ENCODE data around the gene GATD1. TPM values are rescaled to one million over a fixed set of nuclear protein-coding genes. Genes with fewer than 3 reads are reported as not detected.
A peak's percentile ranks its signal among the peaks of the same experiment; 100 is the strongest.

The GATD1 gene
- total and polyA plus RNA-seq, 10 of the 15 experiments (the other 5 are each of a cell fraction or from before 2014, with no cell fraction given) = 1.2 to 92.6 (median 22.3) TPM

DNA sequence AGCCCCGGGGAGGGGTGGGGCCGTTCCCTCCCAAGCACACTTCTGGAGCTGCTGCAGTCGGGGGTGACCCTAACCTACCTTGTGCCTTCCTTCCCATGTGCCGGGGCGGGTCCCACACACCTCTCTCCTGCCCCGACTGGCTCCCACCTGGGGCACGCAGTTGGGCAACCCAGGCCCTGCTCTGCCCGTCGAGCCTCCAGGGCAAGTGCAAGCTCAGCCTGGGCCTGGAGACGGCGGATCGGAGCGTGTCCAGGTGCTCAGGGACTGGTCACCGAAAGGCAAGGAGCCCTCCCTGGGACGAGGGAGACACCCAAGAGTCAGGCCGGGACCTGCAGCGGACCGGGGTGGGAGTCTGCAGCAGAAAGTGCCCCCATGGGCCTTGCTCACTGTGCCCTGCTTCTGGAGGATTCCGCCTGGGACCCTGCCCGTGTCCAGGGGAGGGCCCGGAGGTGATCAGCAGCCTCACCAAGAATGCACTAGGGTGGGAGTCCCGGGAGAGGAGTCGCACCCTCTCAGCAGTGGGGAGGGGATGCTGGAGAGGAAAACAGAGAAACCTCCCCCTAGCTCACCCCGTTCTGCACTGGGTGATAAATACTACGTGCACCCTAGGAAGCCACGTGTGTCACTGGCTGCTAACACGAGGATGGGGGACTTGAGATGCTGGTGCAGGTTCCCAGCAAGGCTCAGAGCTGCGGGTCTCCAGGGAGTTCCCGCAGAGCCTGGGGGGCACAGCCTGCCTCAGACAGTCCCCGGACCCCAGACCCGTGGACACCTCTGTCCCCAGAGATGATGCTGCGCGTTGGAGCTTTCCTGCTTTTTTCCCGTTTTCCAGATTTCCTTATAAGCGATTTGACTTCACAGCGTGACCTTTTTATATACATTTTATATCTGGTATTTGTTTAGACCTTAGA is 5.2 kb upstream of the GATD1 start:
- 78% methylated on average over 36 of the region's 36 CpGs for WGBS (ENCODE audit: insufficient coverage, insufficient replicate concordance, low lambda C conversion rate, missing lambda C conversion rate)
- TF ChIP-seq MTA3 (IDR thresholded peaks at IDR 0.05; ENCODE audit: borderline replicate concordance, low read length) = no peak
- TF ChIP-seq POLR2A (IDR thresholded peaks at IDR 0.05; ENCODE audit: low read depth, low read length) = peak; percentile 26; the same call in 1 of the 2 replicates
- Histone ChIP-seq H4K20me1 (ENCODE audit: control insufficient read depth, insufficient read depth) (no peaks in the 10 kb centered on the region), H3K79me2 (ENCODE audit: control insufficient read depth, insufficient read depth, low read length) (peaks cover 9% of the 10 kb centered on the region), H2AFZ (ENCODE audit: control insufficient read depth, low read depth, low read length) (no peak overlapping the region), H3K9me3 (replicated peaks; ENCODE audit: control insufficient read depth, insufficient read depth, low read length) (no peaks in the 10 kb centered on the region), H3K4me1 (ENCODE audit: control insufficient read depth, insufficient read depth, low read length) (peaks cover 6% of the 10 kb centered on the region), H3K4me3 (no peak overlapping the region), H3K27me3 (replicated peaks in 1 of 2; ENCODE audit: control insufficient read depth in 2 of 2, insufficient read depth in 2 of 2, low read length in 1 of 2) (no peaks in the 10 kb centered on the region), H3K36me3 (ENCODE audit: control insufficient read depth in 2 of 2, insufficient read depth in 2 of 2, low read length in 1 of 2) (no peaks in the 10 kb centered on the region), H3K4me2 (ENCODE audit: control insufficient read depth, insufficient read depth) (no peak overlapping the region), H3K27ac (ENCODE audit: control insufficient read depth, insufficient read depth) (no peak overlapping the region), H3K9ac (ENCODE audit: control insufficient read depth, insufficient read depth, low read length) (no peak overlapping the region)
- ChIA-PET RAD21 (ENCODE audit: unreplicated experiment) (no interaction called here), POLR2A (interaction anchor here (0.6 kb wide), 1 partner anchor 13 kb away, joined by 3 read pairs; no protein-coding TSS in a partner anchor), CTCF (no interaction called here), SMC1A (ENCODE audit: uncharacterized antibody, unreplicated experiment) (no interaction called here)
- FAIRE-seq = no peak
- intact Hi-C loops (cut with micrococcal nuclease; ENCODE audit: unreplicated experiment) = no loop called here
- in situ Hi-C loops (cut with MboI) = no loop called here
- no TSS peak for BruUV-seq (replicated peaks)
- no peak for DNase-seq (ENCODE audit: low read depth, low spot score)
- ATAC-seq = no peak

DNA sequence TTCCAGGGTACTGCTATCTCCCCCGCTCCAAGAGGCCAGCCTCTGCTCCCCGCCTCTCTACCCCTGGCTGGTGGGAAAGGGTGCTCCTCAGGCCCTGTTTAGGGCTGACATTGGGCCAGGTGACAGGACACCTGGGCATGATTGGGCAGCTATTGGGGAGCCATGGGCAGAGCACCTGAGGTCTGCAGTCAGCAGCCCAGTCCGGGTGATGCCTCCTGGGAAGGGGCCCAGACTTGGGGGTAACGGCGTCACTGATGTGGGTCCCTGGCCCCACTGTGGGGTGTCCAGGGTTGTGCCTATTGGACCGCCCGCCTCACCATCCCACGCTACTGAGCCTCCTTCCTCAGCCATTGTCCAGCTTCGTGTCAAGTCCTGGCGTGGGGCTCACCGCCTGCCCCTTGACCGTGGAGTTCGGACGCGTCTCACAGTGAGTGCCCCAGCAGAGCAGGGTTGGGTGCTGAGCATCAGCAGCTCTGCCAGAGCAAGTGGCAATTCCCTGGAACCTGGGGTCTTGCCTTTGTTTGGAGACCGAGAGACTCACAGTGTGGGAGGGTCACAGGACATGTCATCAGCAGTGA is 2.8 kb upstream of the GATD1 start:
- CTCF ChIA-PET = no interaction called here
- 98% methylated on average over 16 of the region's 16 CpGs for WGBS (ENCODE audit: insufficient coverage, insufficient replicate concordance, low lambda C conversion rate, missing lambda C conversion rate)
- no peak for FAIRE-seq

More for the DNA sequence above, 2.8 kb upstream of the GATD1 start:
- Histone ChIP-seq H3K4me1 (ENCODE audit: control insufficient read depth, insufficient read depth, low read length) (peaks cover 12% of the 10 kb centered on the region), H3K27ac (ENCODE audit: control insufficient read depth, insufficient read depth) (no peak overlapping the region), H3K36me3 (ENCODE audit: control insufficient read depth in 2 of 2, insufficient read depth in 2 of 2, low read length in 1 of 2) (no peaks in the 10 kb centered on the region), H3K27me3 (replicated peaks in 1 of 2; ENCODE audit: control insufficient read depth in 2 of 2, insufficient read depth in 2 of 2, low read length in 1 of 2) (no peaks in the 10 kb centered on the region), H3K4me3 (no peak overlapping the region), H3K4me2 (ENCODE audit: control insufficient read depth, insufficient read depth) (no peak overlapping the region), H4K20me1 (ENCODE audit: control insufficient read depth, insufficient read depth) (no peaks in the 10 kb centered on the region), H3K79me2 (ENCODE audit: control insufficient read depth, insufficient read depth, low read length) (peaks cover 31% of the 10 kb centered on the region), H3K9me3 (replicated peaks; ENCODE audit: control insufficient read depth, insufficient read depth, low read length) (no peaks in the 10 kb centered on the region), H3K9ac (ENCODE audit: control insufficient read depth, insufficient read depth, low read length) (no peak overlapping the region), H2AFZ (ENCODE audit: control insufficient read depth, low read depth, low read length) (no peak overlapping the region)
- in situ Hi-C loops (cut with MboI) = no loop called here
- DNase-seq (ENCODE audit: low read depth, low spot score) (no peak), ATAC-seq (no peak)
- intact Hi-C loops (cut with micrococcal nuclease; ENCODE audit: unreplicated experiment) = no loop called here
- TF ChIP-seq, protein P1, sequence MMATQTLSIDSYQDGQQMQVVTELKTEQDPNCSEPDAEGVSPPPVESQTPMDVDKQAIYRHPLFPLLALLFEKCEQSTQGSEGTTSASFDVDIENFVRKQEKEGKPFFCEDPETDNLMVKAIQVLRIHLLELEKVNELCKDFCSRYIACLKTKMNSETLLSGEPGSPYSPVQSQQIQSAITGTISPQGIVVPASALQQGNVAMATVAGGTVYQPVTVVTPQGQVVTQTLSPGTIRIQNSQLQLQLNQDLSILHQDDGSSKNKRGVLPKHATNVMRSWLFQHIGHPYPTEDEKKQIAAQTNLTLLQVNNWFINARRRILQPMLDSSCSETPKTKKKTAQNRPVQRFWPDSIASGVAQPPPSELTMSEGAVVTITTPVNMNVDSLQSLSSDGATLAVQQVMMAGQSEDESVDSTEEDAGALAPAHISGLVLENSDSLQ (IDR thresholded peaks at IDR 0.05) = no peak
- TF ChIP-seq BRCA1 (IDR thresholded peaks at IDR 0.05; ENCODE audit: low read depth, low read length) = no peak
- POLR2A ChIA-PET = no interaction called here
- RAD21 ChIA-PET (ENCODE audit: unreplicated experiment) = no interaction called here
- SMC1A ChIA-PET (ENCODE audit: uncharacterized antibody, unreplicated experiment) = no interaction called here
- BruUV-seq (replicated peaks) = no TSS peak

All from GM12878 (cell line).